NB4 (cell line): Measurements from ENCODE around the gene SIPA1L2.

Experiments used
- CTCF ChIP-seq: IDR thresholded peaks from one replicate; pipeline ENCODE4 v1.5.1; 2012; ENCODE audit warnings: low read depth, low read length
- MAX ChIP-seq: IDR thresholded peaks from 2 replicates; pipeline ENCODE4 v1.6.1; 2011; ENCODE audit warnings: low read depth, low read length
- MYC ChIP-seq: IDR thresholded peaks from 2 replicates; pipeline ENCODE4 v1.6.1; 2011; ENCODE audit warnings: low read depth, low read length
- POLR2A ChIP-seq: IDR thresholded peaks from 2 replicates; pipeline ENCODE4 v1.6.1; 2011; ENCODE audit warnings: mild to moderate bottlenecking; ENCODE audit not compliant: insufficient read length; ENCODE audit errors: extremely low read depth

- TF ChIP-seq MAX (no peak), CTCF (no peak), POLR2A (no peak), MYC (no peak)
Observed at GRCh38 chr1:232626452-232626851, 3.5 kb downstream of the SIPA1L2 start.
